ENCODE measurements around the gene PDE6A.

The PDE6A gene

DNA sequence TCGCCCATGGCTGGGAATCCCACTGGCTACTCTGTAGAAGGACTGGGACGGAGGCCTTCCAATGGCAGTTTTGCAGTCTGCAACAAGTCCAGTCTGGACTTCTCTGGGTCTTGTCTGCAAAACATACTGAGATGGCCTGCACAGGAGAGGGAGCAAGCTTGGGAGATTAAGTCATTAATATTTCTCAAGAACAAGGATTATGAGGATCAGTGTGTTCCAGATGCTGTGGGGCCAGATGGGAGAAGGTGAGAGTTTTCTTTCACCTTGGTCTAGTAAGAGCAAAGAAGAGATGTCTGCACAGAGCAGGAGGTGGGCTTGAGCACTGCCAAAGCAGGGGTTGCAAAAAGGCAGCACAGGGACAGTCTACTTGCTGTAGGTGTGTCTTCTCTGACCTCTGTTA, at the start of gene PDE6A:
TSS of gene PDE6A (minus strand) at position 128 of the 400 bp plus-strand sequence. CDS start at position 8, 120 bp downstream.
- DNase-seq (ENCODE audit: low read depth in 2 of 2): no peak

DNA sequence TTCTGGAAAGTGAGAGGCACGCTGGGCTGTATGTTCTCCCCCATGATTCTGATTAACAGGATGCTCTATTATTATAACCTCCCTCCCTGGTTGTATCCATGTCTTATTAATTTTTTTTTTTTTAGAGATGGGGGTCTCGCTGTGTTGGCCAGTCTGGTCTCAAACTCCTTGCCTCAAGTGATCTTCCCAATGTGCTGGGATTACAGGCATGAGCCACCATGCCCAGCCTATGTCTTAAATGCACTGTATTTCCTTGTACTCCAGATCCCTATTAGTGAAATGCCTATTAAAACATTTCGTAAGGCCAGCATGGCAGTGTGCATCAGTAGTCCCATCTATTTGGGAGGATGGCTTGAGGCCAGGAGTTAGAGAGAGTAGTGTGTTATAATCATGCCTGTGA, 48.9 kb upstream of the PDE6A start:
- no peak for DNase-seq (ENCODE audit: low read depth in 2 of 2)

DNA sequence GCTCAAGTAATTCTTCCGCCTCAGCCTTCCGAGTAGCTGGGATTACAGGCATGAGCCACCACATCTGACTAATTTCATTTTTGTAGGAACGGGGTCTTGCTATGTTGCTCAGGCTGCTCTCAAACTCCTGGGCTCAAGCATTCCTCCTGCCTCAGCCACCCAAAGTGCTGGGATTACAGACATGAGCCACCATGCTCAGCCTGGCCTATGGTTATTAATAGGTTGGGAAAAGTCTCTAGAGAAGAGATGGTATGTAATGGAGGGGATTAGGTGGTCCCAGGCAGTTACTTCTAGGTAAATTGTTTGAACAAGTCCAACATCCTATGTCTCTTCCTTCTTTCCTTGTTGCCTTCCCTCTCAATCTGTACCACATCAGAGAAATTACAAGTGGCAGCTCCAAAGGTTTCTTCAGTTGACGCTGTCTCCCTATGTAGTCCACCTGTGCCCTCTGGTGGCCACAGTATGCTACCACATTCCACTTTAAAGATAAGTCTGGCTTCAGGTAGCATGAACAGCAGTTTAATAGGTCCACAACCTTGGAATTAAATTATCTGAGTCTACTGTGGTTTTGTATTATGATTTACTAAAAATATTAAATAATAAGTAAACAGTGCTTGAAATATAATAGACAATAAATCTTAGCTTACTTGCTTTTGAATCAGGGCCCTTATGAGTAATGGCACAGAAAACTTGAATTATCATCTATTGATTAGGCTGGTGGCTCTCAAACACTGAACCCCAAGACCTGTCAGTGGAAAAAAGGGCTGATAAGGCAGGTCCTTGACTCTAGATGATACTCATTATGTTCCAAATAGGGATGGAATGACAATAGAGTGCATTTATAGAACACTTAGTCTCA, 46.2 kb upstream of the PDE6A start:
- DNase-seq (ENCODE audit: low read depth in 2 of 2): peak in 1 of 2 donors; percentile 35

DNA sequence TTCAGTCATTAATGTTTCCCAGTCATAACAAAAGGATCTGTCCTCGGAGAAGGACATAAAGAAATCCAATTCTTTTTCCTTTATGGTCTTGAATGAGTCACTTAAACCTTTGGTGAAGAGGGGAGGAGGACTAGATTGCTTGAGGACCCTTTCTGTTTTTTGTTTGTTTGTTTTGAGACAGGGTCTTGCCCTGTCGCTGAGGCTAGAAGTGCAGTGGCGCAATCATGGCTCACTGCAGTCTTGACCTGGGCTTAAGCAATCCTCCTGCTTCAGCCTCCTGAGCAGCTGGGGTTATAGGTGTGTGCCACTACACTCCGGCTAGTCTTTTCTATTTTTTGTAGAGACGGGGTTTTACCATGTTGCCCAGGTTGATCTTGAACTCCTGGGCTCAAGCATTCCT, 43.5 kb upstream of the PDE6A start:
- no peak for DNase-seq (ENCODE audit: low read depth in 2 of 2)

DNA sequence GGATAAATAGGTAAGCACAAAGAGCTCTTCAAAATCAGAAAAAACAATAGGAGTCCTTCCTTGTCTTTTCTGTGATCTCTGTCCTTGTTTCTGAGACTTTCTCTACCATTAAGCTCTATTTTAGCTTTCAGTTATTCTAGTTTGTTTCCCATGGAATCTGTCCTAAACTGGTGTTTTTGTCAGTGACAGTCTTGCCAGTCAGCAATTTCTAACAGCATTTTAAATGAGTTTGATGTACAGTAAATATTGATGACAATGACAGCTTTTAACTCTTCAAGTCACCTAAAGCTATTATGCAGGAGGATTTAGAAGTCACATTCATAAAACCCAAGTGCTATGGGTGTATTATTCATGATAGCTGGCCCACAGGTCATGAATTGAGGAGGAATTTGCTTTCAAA, 37.9 kb upstream of the PDE6A start:
- no peak for DNase-seq (ENCODE audit: low read depth in 2 of 2)

DNA sequence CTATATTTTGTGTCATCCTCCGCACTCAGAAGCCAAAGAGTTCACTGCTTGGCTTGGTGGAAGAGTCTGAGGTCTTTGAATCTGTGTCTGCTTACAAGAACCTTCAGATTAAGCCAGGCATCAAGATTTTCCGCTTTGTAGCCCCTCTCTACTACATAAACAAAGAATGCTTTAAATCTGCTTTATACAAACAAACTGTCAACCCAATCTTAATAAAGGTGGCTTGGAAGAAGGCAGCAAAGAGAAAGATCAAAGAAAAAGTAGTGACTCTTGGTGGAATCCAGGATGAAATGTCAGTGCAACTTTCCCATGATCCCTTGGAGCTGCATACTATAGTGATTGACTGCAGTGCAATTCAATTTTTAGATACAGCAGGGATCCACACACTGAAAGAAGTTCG, 36.6 kb upstream of the PDE6A start:
- no peak for DNase-seq (ENCODE audit: low read depth in 2 of 2)

DNA sequence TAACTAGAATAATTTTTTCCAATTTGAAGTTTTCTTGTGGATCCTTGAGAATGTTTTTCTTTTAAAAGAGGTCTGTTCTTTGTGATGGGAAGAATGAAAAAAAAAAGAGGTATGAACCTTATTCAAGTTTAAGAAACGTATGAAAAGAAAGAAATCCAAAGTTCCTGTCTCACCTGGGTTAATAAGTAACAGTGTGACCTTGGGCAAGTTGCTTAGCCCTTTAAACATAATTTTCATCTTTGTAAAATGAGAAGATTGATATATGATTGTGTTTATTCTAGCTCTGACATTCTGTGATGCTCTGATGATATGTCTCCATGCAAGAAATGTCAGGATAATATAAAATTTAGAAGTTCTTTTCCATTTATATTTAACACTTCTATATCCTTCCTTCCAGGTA, 35.3 kb upstream of the PDE6A start:
- no peak for DNase-seq (ENCODE audit: low read depth in 2 of 2)

DNA sequence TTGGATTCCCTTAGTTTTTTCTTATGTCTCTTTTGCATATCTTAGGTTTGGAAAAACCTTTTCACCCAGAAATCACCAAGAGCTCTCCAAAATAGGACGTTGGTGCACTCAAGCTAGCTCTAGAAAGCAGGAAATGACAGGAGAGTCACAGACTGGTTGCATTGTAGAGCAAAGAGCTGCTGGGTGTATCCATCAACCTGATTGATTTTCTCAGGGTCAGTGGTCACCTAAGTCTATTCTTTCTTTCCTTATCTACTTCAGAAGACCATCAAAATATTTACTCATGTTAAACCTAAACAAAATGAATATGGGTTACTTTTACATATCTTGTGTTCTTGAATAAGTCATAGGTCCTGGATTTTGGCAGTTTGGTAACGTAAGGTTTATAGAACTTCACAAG, 30.8 kb upstream of the PDE6A start:
- DNase-seq (ENCODE audit: low read depth in 2 of 2): no peak

DNA sequence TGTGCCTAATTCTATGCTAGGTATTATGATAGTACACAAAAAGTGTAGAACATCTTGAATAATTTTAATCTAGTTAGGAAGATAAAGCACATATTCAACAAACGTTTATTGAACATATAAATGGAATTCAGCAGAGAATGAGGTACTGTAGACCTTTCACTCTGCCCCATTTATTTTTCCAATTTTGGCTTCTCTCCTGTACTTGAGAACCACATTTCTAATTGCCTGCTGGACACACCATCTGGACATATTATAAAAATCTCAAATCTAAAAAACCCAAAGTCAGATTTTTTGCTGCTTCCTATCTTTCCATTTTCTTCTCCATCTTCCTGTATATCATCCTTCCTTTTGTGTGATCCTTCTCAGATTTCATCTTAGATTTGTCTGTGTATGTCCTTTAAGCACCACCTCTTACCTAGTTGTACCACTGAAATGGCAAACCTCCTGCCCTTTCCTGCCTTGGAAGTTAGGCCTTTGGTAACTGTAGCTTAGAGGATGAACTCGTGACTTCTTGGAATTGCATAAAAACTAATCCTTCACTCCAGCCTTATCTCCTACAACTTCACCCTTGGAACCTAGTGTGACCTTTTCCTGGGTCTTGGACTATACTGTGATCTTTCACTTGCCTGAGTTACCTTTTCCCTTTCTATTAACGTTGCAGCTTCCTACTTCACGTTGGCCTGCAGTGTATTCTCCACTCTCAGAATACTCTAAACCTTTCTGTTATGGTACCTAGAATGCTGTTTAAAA, 24.8 kb upstream of the PDE6A start:
- no peak for DNase-seq (ENCODE audit: low read depth in 2 of 2)

DNA sequence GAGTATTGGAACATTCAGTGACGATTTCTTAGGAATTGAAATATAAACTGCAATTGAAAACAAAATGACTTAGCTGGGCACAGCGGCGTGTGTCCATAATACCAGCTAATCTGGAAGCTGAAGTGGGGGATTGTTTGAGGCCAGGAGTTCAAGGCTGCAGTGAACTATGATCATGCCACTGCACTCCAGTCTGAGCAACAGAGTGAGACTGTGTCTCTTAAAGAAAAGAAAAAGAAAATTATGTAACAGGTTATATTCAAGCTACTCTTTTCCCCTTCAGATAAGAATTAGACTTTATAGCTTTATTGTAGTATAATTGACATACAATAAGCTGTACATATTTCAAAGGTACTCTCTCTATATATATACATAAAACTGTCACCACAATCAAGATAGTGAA, 22.4 kb upstream of the PDE6A start:
- no peak for DNase-seq (ENCODE audit: low read depth in 2 of 2)

DNA sequence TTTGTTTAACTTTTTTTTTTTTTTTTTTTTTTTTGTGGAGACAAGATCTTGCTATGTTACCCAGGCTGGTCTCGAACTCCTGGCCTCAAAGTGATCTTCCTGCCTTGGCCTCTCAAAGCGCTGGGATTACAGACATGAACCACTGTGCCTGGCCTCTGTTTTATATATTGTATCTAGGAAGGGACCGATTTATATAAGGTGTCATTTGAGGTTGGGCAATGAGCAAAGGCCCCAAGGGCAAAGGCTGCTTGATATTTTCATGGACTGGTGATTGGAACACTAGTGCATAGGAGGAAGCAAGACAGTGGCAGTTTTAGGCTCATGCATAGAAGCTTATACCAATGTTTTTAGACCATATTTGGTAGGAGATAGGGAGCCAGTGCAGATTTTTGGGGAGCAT, 19.1 kb upstream of the PDE6A start:
- no peak for DNase-seq (ENCODE audit: low read depth in 2 of 2)

DNA sequence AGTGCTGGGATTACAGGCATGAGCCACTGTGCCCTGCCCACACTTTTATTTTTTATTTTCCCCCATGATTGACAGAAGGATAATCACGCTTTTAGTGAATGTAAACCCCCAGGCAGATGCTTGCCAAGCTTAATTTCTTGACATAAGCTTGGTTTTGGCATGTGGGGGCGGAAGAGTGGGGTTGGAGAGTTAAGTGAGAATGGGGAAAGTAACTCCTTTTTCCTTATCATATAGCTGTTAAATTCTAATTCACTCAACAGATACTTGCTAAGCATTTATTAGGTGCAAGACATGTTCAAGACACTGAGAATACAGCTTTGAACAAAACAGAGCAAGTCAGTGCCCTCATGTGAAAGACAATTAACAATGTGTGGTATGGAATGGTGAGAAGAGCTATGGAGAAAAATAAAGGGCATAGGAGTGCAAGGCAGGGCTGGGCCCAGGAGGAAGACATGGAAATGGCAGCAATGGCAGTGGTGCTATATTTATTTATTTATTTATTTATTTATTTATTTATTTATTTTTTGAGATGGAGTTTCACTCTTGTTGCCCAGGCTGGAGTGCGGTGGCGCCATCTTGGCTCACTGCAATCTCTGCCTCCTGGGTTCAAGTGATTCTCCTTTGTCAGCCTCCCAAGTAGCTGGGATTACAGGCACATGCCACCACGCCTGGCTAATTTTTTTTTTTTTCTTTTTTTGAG, 18.2 kb upstream of the PDE6A start:
- DNase-seq (ENCODE audit: low read depth in 2 of 2): no peak

DNA sequence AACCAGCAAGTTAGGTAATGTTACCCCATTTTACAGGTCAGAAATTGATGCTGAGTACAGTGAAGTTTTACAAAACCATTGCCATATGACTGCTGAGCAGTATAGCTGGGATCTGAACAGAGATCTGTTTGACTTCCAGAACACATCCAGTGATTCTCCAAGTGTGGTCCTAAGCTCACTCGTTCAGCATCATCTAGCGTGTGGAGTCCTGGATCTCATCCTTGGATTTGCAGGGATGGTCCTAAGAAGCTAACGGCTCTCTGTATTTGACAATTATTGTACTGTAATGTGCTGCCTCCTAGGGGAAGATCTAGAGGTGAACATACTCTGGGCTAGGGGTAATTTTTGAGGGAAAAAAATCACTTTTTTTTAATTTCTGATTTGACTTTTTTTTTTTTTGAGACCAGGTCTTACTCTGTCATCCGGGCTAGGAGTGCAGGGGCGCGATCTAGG, 17.4 kb upstream of the PDE6A start:
- DNase-seq (ENCODE audit: low read depth in 2 of 2): no peak

DNA sequence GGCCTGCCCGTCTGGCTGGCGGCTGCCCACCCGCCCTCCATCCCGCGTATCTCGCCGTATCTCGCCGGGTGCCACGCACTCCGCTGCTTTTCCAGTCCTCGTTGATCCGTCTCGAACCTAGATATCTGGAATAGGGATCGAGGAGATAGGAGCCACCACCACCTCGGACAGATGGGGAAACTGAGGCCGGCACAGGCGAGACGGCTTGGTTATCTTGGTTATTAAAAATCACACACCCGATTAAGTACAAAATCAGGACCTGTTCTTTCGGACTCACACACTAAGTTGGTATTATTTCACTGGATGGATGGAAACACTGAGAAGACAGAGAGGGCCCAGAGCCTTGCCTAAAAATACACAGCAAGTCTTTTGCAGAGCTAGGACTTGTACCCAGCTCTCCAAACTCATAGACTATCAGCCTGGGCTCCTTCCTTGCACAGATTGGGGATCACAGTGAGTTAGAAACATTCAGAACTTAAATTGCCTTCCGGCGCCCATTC, 16.6 kb upstream of the PDE6A start:
- DNase-seq (ENCODE audit: low read depth in 2 of 2): no peak

DNA sequence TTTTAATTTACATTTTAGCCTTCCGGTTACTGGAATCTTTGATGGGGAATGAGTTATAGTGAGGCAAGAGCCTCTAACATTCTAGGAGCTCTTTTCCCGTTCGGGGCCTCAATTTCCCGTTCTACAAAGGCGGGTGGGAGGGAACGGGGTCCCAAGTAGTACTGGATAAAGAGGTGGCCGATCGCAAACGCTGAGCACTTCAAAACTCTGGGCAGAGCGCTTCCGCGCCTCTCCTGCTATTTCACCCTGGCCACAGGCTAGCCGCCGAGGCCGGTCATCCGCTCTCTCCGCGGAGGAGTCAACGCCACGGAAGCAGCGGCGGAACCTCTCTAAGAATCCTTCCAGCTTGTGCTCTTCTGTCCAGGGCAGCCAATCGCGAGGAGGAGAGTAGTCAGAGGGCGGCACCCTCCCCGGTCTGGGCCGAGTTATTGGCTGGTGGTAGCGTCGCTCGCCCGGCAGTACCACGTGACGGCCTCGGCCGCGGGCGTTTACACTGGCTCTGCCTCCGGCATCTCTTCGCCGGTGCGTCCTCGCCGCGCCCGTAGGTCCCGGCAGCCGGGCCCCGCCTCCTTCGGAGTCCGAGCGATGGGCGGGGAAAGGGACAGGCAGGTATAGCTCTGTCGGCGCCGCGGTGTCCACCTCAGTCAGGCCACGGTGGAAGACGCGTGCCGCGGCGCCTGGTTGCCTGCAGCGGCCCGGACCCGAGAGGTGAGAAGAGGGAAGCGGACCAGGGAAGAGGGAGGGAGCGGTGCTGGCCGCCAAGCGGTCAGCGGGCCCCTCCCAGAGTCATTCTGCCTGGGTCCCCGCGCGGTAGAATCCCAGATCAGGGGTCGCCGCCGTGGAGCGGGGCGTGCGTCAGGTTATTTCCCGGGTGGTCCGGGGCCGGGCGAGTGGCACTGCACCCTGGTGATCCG, 15.9 kb upstream of the PDE6A start, which contains the start of gene SLC26A2:
TSS of gene SLC26A2 (plus strand) at position 487 of the 914 bp plus-strand sequence. CDS start 16,895 bp downstream, outside the sequence.
- DNase-seq (ENCODE audit: low read depth in 2 of 2): peak; percentile 94

DNA sequence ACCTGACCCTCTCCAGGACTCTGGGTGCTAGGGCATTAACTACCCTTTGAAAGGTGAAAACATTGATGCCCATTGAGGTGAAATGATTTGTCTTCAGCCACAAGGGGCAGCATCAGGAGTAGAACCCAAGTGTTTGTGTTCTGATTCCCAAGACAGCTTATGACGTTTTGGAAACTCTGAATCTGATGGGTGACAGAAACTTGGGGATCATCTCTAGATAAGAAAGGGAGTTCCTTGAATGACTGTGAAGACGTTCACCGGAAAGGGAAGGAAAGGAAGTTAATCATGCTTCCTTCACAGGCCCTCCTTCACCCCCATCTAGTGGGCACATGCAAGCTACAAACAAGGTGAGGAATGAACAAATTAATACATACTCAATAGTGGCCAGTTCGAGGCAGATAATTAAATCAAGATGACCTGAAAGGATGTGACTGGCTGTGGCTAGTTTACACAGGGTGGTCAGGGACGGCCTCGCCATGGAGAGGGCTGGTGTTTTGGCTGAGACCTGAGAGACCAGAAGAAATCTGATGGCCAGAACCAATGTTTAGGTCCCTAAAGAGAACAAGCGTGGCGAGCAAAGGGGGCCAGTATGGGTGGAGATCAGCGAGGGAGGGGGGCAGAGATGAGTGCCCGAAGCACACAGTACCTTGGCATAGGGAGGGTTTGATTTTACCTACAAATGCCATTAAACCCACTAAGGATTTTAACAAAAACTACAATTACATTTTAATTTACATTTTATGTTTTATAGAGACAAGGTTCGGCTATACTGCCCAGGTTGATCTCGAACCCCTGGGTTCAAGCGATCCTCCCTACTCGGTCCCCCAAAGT, 15.0 kb upstream of the PDE6A start:
- DNase-seq (ENCODE audit: low read depth in 2 of 2): peak; percentile 25 to 37

DNA sequence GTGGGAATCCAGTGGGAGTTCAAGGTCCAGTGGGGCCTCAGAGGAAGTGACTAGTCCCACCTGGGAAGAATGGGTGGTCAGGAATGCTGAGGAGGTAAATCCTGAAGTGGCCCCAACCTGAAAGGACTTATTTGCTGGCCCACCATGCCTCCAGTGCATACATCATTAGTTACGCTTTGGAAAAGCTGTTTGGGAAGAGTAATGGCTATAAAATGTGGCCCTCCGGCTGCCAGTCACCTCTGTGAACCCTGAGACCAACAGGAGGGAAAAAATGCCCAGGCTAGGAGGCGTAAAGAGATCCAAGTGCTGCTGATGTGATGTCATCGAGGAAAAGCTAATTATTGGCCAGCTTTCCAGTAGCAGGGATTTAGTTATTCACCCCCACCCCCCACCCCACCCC, 13.3 kb upstream of the PDE6A start:
- DNase-seq (ENCODE audit: low read depth in 2 of 2): no peak

DNA sequence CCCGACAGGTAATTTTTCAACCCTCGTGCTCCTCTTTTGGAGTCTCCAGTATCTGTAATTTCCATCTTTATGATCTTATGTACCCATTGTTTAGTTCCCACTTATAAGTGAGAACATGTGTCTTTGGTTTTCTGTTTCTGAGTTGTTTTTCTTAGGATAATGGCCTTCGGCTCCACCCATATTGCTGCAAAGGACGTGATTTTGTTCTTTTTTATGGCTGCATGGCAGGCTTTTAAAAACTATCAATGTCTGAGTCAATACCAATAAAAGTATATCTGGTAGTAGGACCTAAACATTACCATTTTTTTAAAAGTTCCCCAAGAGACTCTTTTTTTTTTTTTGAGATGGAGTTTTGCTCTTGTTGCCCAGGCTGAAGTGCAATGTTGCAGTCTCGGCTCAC, 12.1 kb upstream of the PDE6A start:
- no peak for DNase-seq (ENCODE audit: low read depth in 2 of 2)

DNA sequence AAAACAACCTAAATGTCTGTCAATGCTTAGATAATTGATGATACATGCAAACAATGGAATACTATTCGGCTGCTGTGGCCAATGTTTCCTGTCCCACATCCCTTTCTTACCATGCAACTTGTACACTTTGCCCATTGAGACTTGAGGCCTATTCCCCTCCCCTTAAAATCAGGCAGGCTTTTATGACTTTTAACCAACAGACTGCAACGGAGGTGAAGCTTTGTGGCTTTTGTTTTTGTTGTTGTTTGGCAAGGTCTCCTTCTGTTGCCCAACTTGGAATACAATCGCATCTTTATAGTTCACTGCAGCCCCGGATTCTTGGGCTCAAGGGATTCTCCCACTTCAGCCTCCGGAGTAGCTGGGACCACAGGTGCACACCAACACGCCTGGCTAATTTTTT, 10.2 kb upstream of the PDE6A start:
- no peak for DNase-seq (ENCODE audit: low read depth in 2 of 2)
